GM19238 (cell line): ENCODE results near the gene HOXA6.

Experiments used
- DNase-seq: peaks from one replicate; pipeline ENCODE4 v3.0.0; 2011; ENCODE audit warnings: low spot score; ENCODE audit not compliant: insufficient read length

The HOXA6 gene

GRCh38 chr7:27111042-27111750 is 36.4 kb downstream of the HOXA6 start:
- no peak for DNase-seq

DNA sequence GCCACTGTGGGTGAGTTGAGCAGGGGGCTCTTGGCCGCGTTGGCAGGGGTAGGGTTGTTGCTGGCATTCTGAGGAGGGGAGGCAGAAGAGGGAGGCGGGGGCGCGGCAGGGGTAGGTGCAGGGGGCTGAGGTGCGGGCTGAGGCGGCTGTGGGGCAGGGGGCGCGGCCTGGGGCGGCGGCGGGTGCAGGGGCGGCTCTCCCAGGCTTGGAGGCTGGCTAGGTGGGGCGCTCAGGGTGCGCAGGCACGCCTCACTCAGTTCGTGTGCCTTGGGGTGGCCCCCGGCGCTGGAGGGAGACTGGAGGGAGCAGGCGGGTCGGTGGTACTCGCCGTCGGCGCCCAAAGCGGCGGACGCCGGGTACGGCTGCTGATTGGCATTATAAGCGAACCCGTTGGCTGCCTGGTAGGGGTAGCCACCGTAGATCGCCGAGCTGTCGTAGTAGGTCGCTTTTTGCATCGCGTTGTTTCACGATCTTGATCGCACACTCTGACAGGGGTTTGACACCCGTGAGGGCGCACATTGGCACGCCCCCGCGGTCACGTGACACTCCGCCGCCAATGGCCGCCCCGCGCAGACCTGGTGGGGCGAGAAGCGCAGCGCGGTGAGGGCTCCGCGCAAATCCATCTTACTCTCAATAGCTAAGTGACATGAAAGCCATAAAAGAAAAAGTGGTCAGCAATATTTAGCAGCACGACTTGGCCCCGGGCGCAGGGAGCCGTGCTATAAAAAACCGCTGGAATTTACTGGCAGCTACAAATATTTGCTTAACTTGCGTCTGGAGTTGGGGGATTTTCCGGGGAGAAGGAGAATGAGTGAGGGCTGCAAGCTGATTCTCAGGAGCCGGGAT is 37.2 kb downstream of the HOXA6 start:
- no peak for DNase-seq

- DNase-seq: no peak
Measured at GRCh38 chr7:27109466-27110185, 37.9 kb downstream of the HOXA6 start.

DNA sequence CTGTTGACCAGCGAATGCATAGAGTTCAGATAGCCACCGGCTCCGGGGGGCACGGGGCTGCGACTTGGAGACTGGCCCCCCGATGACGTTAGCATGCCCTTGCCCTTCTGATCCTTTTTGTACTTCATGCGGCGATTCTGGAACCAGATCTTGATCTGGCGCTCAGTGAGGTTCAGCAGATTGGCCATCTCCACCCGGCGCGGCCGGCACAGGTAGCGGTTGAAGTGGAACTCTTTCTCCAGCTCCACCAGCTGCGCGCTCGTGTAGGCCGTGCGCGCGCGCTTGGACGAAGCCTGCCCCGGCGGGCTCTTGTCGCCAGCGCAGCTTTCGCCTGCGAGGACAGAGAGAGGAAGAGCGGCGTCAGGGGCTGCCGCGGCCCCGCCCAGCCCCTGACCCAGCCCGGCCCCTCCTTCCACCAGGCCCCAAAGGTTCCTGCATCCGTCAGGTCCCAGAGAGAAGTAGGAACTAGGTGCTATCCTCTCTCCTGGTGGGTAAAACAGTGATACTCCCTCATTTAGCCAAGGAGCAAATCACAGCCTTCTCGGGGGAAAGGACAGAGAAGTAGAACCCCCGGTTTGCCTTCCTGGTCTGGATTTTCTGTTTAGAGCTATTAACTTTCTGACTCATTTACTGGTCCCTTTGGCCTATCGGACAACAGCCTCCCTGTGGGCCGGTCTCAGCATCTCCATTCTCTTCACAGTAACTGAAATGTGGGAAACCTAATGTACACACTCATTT is 39.0 kb downstream of the HOXA6 start:
- no peak for DNase-seq

- DNase-seq: no peak
Measured at GRCh38 chr7:27107391-27108381, 39.9 kb downstream of the HOXA6 start.

GRCh38 chr7:27106901-27107240 is 40.7 kb downstream of the HOXA6 start:
- no peak for DNase-seq

DNA sequence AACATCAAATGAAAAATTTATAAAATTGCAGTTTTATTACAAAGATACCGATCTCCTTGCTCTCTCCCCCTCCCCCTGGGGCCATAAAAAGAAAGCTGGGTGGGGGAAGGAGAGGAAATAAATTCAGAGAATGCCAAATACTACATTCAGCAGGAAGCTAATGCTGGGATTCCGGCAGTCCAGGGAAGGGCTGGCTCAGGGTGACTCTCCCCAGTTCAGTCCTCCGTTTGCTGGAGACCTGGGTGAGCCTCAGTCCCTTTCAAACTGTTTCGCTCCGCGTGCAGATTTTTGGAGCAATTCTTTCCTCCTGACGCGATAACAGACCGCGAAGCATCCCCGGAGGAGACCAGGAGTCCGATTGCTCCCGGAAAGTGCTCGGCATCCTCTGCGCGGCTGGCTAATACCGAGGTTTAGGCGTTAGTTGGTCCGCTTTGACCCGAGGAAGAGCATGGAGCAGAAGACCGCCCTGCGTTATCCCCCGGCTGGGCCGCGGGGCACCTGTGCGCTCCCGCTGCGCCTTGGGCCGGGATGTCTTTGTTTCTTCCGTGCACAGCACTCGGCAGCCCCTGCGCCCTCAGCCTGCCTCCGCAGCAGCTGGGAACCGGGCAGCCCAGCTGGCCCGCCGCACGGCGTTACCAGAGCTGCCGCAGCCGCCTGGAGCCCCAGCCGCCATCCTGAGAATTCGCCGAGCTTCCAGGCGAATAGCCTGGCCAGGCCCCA is 41.2 kb downstream of the HOXA6 start:
- DNase-seq: no peak

DNA sequence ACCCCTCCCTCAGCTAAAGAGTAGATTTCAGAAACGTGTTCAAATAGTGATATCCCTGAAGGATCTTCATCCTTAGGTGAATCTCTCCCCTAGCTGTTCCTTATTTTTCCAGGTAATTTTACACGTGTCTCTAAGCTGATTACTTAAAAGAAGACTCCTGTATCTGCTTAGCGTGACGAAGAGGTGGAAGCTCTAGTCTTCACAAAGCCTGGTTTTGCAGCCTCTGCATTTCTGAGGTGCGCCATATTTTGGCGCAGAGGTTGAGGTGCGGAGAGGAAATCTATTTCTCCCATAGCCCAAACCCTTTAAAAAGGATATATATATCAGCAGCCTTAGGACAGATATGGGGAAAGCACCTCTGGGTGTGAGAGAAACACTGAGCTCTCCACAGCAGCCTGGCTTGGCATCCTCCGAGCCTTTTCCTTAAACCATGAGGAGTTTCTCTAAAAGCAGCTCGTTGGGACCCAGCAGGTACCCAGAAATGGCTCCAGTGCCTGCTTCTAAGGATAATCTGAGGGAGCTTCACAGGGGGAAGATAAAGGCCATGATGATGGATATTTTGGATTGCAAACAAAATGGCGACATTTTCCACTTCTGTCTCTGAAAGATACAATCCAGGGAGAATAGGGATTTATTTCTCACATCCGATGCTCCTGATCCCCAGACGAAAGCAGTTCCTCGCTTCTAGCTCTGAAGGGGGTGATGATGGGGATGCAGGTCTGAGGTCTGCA is 42.1 kb downstream of the HOXA6 start:
- DNase-seq: no peak

DNA sequence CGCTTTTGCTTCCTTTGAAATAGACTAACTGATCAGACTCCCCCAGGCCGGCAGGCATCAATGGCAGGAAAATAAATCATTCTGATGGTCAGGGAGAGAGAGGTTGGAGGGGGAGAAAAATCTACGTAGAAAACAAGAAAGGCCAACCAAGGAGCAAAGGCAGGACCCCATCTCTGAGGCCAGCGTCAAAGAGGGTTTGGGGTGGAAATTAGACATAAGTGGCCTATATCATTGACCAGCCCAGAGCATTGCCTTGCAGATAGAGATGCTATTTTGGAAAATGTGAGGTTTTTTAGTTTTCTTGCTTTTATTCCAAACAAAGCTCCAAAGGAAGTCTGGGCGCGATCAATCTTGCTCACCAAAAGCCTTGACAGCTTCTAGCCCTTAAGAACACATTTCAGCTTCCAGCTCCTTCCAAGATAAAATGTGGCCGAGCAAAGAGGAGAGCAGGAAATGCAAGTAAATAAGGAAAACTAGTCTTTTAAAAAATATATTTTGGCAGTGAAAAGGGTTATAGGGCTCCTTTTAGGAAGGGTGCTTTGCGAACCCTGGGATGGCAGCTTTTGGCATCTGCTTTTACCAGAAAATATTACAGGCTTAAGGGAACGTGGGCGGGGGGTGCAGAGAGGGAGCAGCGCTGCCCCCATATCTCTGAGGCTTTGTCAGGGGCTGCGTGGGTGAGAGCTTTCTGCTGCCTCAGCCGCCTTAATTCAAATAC is 43.1 kb downstream of the HOXA6 start:
- DNase-seq: no peak

DNA sequence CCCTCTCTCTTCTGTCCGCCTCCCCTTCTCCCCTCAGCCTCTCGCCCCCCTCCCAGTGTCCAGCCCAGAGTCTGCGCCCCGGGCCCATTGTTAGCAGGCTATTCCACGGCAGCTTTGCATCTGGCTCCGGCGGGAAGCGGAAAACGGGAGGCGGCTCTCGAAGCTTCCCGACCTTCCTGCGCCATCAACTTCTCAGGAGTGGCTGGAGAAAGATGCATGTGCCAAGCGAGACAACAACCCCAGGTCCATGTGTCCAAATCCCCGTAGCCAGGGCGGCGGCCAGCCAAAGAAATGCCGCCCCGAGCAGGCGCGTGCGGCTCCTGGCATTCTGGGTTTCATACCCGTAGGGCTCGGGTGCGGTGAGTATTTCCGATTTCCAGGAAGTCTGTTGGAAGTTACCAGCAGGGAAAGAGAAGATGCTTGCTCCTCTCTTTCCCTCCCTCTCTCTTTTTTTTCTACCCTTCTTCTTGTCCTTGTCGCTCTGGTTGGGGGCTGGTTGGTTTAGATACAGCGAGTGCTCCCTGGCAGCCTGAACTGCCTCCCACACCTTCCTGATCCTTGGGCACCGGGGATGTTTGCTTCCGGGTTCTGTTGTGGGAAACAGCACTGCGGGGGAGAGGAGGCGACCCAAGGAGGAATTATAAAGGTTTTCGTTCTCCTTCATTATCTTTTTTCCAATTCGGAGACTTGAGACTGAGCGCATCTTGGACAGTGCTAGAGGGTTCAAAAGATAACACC is 43.9 kb downstream of the HOXA6 start:
- DNase-seq: no peak

DNA sequence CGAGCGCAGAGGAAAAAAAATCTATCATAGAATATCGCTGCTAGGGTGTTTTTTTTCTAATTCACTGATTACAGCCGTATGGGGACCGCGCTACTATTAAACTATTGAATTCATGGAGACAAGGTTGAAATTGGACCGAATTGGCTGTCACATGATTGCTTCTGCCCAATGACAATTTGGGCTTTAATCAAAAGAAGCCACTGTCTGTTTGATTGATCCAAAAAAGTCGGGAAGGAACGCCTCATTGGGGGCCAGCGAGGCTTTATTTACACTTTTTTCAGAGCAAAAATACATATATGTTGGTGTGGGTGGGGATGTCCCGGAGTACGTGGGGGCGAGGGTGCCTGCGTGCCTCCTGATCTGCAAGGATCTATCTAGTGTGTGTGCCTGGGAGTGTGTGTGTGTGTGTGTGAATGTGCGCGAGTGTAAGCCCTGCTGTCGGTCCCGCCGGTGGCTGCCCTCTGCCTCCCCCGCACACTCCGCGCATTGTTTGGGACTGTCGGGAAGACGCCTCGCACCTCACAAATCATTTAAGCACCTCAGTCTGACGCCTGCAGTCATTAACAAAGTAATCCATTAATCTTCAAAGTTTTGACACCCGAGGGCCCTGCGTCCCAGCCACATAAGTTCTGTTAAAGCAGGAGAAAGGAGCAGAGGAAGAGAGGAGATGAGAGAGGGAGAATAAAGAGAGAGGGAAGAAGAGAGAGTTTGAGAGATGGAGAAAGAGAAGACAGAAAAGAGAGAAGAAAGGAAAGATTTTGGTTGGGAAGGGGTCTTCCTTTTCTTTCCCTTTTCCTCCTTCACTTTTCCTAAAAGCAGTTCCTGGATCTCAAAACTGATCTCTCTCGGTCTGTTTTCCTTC is 44.8 kb downstream of the HOXA6 start, which contains the start of gene HOXA2:
TSS of gene HOXA2 (minus strand) at position 103 of the 862 bp plus-strand sequence. CDS start 183 bp downstream, outside the sequence.
- DNase-seq: no peak

- DNase-seq: no peak
Measured at GRCh38 chr7:27101957-27102580, 45.5 kb downstream of the HOXA6 start.

DNA sequence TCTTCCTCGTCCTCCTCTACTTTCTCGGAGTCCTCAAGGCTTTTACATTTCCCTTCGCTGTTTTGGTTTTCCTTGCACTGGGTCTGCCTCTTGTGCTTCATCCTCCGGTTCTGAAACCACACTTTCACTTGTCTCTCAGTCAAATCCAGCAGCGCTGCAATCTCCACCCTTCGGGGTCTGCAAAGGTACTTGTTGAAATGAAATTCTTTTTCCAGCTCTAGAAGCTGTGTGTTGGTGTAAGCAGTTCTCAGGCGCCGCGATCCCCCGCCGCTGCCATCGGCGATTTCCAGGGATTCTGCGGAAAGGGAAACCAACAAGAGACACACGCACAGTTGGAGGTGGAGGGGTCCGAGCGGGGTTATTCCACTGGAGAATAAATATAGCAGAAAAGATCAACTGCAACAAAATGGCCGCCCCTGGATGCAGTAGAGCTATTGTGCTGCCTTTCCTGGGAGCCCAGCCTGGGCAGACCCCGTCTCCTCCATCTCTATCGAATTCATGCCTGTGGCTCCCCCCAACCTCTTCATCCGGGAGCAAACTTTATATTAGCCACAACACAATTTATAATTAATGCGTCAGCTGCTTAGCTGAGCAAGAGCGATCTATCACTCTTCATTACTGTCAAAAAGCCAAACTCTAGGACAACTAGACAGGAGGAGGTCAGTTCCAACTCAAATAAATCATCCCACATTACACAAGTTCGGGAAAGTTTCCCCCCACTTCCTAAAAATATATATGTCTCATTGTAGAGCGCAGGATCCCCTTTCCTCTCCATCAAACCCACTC is 46.2 kb downstream of the HOXA6 start:
- no peak for DNase-seq

GRCh38 chr7:27100694-27101170 is 46.8 kb downstream of the HOXA6 start:
- DNase-seq: no peak
